Measurements from ENCODE around the gene UPK3BL2.
A peak's percentile ranks its signal among the peaks of the same experiment; 100 is the strongest.
"Not testable (repeated sequence)": the region's sequence is repeated elsewhere in the genome, so short reads cannot be mapped to it uniquely, and the experiment has no call there.

The UPK3BL2 gene, protein sequence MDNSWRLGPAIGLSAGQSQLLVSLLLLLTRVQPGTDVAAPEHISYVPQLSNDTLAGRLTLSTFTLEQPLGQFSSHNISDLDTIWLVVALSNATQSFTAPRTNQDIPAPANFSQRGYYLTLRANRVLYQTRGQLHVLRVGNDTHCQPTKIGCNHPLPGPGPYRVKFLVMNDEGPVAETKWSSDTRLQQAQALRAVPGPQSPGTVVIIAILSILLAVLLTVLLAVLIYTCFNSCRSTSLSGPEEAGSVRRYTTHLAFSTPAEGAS

DNA sequence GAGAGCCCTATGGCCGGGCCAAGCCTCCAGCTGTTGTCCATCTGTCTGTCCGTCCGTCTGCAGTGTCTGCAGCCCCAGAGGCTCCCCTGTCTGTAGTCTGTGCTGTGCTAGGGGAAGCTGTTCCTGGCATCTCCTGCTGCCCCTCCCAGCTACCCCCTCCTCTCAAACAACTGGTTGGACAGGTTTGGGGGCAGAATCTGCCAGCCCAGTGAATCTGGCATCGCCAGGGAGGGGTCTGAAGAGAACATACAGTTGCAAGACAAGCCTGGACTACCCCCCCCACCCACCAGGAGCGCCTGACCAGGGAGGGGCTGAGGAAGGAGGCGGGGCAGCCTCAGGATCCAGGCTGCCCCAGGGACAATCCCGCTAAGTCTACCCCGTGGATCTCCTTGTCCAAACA is at the start of gene UPK3BL2:
UPK3BL2 (minus strand) TSS at position 101 of the 400 bp plus-strand sequence; CDS start at position 41, 60 bp downstream.
- not testable (repeated sequence) for DNase-seq (ENCODE audit: low read depth)

DNA sequence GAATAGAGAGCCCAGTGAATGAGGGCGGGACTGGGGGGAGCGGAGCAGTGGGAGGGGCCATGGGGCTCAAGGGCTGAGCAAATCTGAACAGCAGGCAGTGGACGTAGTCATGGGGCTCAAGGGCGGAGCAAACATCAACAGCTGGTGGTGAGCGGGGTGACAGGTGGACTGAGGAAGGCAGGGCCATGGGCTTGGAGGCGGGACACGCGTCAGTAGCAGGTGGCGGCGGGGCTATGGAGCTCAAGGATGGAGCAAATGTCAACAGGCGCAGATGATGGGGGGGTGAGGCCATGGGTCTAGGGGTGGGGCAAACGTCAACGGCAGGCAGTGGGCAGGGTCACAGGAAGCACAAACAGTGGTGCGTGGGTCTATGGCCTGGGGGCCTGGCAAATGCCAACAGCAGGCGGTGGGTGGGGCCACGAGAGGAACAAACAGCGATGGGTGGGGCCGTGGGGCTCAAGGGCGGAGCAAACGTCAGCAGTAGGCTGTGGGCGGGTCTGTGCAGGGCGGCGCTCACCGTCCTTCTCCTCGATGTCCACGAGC is 49.1 kb upstream of the UPK3BL2 start:
- DNase-seq (ENCODE audit: low read depth) = not testable (repeated sequence)

DNA sequence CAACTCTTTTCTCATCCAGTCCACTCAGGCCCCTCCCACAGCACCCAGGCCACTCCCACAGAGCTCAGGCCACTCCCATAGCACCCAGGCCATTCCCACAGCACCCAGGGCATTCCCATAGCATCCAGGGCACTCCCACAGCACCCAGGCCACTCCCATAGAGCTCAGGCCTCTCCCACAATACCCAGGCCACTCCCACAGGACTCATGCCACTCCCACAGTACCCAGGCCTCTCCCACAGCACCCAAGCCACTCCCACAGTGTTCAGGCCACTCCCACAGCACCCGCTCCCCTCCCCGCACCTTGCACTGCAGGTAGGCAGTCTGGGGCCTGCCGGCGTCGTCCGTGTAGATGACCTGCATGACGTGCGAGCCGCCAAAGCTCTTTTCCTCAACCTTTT is 46.4 kb upstream of the UPK3BL2 start:
- not testable (repeated sequence) for DNase-seq (ENCODE audit: low read depth)

DNA sequence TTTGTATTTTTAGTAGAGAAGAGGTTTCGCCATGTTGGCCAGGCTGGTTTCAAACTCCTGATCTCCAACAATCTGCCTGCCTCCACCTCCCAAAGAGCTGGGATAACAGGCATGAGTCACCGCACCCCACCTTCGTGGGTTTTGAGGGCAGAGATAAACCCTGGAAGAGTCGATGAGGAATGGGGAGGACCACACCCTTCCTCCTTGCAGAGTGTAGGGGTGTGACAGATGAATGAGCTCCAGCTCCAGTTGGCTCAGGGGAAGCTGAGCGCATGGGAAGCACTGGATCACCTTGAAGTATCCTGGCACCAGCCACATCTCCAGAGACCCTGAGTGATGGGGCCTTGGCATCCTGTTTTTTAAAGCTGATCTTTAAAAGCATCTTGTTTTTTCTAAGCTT is 40.0 kb upstream of the UPK3BL2 start:
- DNase-seq (ENCODE audit: low read depth) = not testable (repeated sequence)

DNA sequence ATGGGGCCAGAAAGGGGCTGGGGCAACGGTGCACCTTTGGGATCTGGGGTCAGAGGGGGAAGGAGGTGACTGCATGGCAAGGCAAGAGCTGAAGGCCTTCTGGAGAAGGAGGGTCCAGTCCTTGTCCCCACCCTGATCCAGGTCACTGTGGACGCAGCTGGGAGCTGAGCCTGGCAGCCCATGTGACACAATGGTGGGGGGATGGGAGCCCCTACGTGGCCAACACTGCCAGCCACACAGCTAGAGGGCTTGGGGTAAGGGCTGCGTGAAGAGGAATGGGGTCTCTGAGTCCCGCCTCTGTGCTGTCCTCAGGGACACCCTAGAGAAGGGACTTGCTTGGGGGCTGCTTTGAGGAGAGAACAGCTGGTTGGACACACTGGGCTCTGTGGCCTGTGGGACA is 38.2 kb upstream of the UPK3BL2 start:
- not testable (repeated sequence) for DNase-seq (ENCODE audit: low read depth)

DNA sequence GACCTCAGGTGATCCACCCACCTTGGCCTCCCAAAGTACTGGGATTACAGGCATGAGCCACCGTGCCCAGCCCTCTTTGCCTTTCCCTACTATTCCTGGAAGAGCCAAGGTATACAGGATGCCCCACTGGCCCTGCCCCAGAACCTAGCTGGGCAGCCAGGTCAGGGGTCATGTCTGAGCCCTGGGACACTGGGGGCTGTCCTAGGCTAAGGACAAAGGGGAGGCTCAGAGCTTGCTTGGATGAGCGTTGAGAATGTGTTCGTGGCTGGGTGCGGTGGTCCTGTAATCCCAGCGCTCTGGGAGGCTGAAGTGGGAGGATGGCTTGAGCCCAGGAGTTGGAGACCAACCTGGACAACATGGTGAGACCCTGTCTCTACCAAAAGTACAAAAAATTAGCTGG is 35.0 kb upstream of the UPK3BL2 start:
- not testable (repeated sequence) for DNase-seq (ENCODE audit: low read depth)

DNA sequence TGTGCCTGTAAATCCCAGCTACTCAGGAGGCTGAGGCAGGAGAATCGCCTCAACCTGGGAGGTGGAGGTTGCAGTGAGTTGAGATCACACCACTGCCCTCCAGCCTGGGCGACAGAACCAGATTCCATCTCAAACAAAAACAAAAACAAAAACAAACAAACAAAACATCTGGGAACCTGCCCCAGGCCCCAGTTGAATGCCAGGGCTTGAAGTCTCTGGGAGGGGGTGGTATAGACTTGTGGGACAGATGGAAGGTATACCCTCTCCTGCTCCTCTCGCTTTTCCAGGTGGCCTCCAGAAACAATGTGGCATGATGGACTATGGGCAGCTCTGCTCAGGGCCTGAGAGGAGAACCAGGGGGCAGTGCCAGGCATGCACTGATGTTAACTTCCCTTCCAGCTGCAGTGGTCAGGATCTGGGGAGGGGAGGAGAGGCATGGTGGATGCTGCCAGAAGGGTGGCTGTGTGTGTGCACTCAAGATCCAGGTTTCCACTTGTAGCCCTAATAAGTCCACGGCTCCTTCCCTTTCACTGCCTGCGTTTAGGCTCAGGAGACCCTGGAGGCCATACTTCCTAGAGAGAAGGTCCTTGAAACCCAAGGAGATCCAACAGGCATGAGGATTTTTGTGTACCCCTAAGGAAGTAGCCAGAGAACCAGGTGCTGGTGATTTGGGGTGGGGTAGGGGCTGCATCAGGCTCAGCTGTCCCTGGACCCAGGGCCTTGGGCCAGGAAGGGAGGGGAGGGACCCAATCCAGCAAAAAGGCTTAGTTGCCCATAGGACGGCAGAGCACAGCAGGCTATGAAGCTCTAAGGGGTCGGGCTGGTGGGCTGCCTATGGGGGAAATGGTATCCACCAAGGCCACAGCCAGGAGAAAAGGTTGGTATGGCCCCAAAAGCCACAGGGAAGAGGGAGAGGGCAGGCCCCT is 34.1 kb upstream of the UPK3BL2 start:
- not testable (repeated sequence) for DNase-seq (ENCODE audit: low read depth)

DNA sequence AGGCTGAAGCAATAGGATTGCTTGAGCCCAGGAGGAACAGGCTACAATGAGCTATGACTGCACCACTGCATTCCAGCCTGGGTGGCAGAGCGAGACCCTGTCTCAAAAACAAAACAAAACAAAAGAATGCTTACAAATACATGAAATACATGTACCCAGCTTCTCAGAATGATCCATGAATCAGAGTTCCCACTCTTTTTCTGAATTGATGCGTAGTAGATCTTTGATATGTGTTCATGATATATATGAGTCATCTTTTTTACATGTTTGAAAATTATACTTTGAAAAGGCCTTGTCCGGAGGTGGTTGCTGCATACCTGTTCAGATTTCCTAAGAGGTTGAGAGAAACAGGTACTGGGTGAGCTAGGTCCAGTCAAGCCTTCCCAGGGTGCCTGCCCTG is 32.9 kb upstream of the UPK3BL2 start:
- DNase-seq (ENCODE audit: low read depth) = not testable (repeated sequence)

DNA sequence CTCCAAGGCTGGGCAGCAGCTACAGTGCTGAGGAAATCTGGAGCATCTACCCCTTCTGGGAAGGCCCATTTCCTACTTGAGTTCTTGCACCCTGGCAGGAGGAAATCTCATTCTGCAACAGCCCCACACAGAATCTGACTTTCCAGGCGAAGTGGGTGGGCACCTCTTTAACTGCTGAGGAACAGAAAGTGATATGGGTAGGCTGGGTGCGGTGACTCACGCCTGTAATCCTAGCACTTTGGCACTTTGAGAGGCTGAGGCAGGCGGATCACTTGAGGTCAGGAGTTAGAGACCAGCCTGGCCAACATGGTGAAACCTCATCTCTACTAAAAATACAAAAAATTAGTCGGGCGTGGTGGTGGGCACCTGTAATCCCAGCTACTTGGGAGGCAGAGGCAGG is 31.1 kb upstream of the UPK3BL2 start:
- not testable (repeated sequence) for DNase-seq (ENCODE audit: low read depth)

DNA sequence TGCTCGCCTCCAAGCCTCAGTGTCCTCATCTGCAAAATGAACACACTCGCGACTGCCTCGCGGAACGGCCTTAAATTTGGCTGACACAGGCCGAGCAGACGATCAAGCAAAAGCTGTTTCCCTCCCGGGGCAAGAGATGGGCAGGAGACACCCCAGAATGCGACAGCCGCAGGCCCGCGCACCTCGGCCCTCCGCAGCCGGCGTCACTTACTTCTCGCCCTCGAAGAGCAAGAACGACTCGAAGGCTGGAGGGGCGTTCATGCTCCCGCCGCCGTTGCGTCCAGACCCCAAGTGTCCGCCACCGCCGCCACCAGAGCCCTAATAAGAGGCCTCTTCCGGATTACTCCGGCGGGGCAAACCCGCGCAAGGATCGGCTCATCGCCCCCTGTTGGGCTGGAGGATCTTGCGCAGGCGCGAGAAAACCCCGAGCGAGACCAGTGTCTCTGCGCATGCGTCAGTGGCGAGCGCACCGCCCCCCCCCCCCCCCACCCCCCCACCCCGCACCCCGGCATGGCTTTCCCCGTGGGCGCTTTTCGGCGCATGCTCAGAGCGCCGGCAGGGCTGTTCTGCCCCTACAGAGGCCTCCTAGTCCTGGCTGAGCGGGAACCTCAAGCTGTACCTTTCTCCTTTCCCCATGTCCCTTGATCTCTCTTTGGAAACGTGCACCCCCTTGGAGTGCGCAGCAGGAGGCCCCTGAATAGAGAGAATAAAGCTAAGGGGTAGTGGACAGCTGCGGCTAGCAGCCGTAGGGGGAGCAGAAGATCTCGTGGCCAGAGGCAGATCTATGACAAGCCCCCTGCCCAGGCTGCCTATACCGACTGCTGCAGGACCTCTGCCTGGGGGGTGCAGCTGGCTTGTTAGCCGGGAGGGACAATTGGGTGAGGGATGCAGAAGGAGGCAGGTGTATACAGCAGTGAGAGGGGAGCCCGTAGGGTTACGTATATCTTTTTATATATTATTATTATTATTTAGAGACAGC is 29.1 kb upstream of the UPK3BL2 start, which contains the start of gene POLR2J3:
POLR2J3 (minus strand) TSS at position 323 of the 979 bp plus-strand sequence; CDS start at position 261, 62 bp downstream.
- DNase-seq (ENCODE audit: low read depth) = peak; percentile 52

DNA sequence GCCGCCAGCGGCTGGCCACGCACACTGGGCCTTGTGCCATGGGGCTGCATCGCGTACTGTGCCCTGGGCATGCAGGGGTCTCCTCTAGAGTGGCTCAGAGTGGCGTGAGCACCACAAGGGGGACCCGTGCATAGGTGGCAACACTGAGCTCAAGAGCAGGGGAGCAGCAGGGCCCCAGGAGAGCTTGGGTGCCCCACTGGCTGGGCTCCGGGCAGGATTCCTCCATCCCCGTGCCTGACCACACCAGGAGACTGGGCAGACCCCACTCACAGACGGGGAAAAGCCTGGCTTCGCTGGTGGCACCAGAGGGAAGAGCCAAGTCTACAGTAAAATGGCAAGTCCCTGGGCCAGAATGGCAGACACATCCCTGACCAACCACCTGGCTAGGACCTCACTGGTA is 25.1 kb upstream of the UPK3BL2 start:
- DNase-seq (ENCODE audit: low read depth) = not testable (repeated sequence)

DNA sequence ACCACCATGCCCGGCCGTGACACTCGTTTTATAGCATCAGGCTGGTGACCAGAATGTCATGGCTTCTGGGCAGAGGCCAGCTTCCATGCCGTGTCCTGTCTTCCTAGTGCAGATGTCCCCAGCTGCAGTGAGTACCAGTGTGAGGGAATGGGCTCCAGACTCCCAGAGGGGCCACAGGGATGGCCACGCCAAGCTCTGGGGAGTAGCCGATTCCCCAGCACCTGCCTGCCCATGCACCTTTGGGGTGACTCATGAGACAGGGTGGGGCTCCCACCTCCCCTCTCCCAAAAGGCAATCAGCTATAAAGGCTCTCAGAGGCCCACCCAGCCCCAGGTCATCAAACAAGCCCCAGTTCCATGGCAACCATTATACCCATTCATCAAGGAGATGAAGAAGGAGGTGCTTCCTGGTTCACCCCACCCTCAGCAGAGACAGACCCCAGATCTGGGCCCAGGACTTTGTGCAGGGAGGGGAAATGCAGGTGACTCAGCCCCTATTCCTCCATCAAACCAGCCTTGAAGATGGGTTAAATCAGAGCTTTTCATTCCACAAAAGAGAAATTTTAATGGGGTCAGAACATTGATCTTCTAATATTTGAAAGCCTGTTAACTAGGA is 7.4 kb upstream of the UPK3BL2 start, which contains the start of gene SPDYE2:
SPDYE2 (plus strand) TSS at position 419 of the 615 bp plus-strand sequence. CDS start 2,030 bp downstream, outside the sequence.
- DNase-seq (ENCODE audit: low read depth) = not testable (repeated sequence)

DNA sequence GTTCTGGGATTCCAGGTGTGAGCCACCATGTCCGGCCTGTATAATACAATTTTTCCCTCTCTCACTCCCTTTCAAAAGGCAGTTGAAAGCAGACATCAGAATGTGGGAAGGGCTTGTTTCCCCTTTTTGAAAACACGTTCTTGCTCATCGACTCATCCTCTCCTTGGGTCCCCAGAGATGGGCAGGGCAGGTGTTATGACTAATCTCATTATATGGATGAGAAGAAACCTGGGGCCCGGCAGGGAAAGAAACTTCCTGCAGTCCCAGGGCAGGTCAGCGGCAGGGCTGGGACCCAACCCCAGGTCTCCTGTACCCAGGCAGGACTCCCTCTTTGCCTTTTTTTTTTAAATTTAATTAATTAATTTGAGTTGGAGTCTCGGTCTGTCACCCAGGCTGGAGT is 2.9 kb upstream of the UPK3BL2 start:
- DNase-seq (ENCODE audit: low read depth) = not testable (repeated sequence)

DNA sequence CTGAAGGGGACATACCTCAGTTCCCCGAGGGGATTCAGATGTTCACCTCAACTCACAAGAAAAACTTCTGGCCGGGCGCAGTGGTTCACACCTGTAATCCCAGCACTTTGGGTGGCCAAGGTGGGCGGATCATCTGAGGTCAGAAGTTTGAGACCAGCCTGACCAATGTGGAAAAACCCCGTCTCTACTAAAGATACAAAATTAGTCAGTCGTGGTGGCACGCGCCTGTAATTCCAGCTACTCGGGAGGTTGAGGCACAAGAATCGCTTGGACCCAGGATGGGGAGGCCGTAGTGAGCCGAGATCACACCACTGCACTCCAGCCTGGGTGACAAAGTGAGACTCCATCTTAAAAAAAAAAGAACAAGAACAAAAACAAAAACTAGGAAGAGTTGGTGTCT is 1.8 kb upstream of the UPK3BL2 start:
- not testable (repeated sequence) for DNase-seq (ENCODE audit: low read depth)

DNA sequence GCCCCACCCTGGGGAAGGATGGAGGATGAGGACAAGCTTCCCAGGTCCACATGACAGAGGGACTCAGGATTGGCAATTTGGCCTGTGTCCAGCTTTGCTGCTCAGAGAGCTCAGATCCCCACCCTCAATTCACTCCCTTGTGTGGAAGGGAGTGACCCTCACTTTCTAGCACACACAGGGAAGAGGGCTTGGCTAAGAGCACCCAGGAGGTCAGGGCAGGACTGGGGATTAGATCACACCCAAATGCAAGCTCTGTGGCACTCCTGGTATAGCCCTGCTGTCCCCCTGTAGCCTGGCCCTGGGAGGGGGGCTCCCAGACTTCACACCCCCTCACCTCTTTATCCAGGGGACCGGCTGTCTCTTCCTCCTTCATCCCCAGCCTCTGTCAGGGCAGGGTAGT is 876 bp upstream of the UPK3BL2 start:
- not testable (repeated sequence) for DNase-seq (ENCODE audit: low read depth)

DNA sequence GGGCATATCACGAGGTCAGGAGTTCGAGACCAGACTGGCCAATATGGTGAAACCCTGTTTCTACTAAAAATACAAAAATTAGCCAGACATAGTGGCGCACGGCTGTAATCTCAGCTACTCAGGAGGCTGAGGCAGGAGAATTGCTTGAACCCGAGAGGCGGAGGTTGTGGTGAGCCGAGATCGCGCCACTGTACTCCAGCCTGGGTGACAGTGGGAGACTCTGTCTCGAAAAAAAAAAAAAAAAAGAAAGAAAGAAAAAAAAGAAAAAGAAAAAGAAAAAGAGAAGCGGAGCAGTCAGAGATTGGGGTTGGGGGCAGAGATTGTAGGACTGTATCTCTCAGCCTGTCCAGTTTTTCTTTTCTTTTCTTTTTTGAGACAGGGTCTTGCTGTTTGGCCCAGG is 725 bp downstream of the UPK3BL2 start:
- DNase-seq (ENCODE audit: low read depth) = not testable (repeated sequence)

DNA sequence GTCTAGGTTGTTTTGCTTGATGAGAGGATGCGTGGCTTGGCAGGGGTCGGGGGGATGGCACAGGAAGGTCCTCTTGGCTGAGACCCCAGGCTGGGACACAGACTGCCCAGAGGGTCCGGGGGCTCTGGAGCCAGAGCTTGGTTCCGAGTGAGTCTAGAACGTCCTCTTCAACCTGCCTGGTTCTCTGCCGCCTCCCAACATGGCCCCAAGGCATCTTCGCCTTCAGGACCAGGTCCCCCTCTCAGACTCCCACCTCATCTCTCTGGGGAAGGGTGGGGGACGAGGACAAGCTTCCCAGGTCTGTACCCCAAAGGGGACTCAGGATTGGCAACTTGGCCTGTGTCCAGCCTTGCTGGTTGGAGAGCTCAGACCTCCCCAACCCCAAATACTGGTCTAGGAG is 1.4 kb downstream of the UPK3BL2 start:
- DNase-seq (ENCODE audit: low read depth) = not testable (repeated sequence)

DNA sequence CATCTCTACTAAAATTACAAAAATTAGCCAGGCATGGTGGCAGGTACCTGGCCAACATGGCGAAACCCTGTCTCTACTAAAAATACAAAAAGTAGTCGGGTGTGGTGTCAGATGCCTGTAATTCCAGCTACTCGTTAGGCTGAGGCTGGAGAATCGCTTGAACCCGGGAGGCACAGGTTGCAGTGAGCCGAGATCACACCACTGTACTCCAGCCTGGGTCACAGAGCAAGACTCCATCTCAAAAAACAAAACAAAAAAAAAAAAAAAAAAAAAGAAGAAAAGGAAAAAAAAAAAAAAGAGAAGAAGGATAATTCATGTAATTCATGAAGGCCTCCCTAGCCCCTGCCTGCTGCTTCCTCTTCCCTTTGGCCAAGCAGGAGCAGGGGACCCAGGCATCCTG is 2.9 kb downstream of the UPK3BL2 start:
- not testable (repeated sequence) for DNase-seq (ENCODE audit: low read depth)

DNA sequence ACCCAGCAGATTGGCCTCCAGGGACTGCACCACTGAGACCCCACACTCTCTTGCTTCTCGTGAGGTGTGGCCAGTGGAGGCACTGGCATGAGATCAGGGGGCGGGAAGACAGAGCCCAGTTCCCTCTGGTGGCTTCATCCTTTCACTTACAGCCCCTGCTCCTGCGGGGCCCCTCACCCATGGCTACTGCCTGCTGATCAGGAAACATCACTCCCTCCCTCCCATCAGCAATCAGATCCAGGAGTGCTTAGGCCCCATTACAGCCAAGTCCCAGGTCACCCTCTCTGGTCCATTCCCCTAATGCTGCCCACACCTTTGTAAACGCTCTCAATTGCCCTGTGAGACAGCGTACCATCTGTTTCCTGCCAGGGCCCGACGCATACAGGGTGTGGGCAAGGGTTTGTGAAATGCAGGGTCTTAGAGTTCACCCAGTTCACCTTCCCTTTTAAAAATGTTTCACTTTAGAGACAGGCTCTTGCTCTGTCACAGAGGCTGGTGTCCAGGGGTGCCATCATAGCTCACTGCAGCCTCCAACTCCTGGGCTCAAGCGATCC is 8.4 kb downstream of the UPK3BL2 start:
- not testable (repeated sequence) for DNase-seq (ENCODE audit: low read depth)

DNA sequence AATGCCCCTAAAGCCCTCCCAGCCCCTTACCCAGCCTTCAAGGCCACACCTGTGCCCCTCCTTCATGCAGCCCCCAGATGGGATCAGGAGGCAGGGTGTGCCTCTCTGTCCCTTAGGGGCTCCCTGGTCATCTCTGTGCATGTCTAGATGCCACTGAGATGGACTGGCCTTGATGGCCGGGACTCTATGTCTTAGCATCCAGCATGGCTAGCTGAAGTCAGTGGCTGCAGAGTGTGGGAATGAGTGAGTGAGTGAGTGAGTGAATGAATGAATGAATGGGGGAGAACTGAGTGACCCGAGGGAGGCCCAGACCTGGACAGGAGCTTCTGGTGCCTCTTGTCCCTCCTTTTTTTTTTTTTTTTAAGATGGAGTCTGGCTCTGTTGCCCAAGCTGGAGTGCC is 11.4 kb downstream of the UPK3BL2 start:
- not testable (repeated sequence) for DNase-seq (ENCODE audit: low read depth)

All from HS-27A (cell line).